H1 (cell line): Measurements from ENCODE around the gene MACROD2. TPM values are rescaled to one million over a fixed set of nuclear protein-coding genes. Genes with fewer than 3 reads are reported as not detected.
A peak's percentile ranks its signal among the peaks of the same experiment; 100 is the strongest.

ENCODE experiments used
- CTCF ChIA-PET: fragments of 300-600 bp; sonication (Branson Sonifier 250); formaldehyde crosslinking; loops from one replicate; lab custom pipeline; 2021; ENCODE audit not compliant: partially characterized antibody; lab: Charles Lee
- POLR2A ChIA-PET: fragments of 300-600 bp; sonication (Branson Sonifier 250); formaldehyde crosslinking; loops from one replicate; lab custom pipeline; 2021; ENCODE audit warnings: inconsistent platforms; ENCODE audit not compliant: partially characterized antibody; lab: Charles Lee
- DNase-seq, 2 experiments: peaks; one replicate each; pipeline versions ENCODE4 v3.0.0 to v3.0.0-alpha.2; 2010 to 2022; ENCODE audit warnings: low spot score in 2 of 2, low read depth in 1 of 2, mixed read lengths in 1 of 2
- FAIRE-seq: peaks from 2 replicates; lab custom pipeline; 2011; peaks lifted over from hg19 to GRCh38; lab: Jason Lieb, UNC
- H2AFZ ChIP-seq: 2 replicates; pipeline ENCODE4 v1.8.1; 2012; ENCODE audit warnings: low read length, inconsistent platforms
- H2AK5ac ChIP-seq: 2 replicates; pipeline ENCODE4 v1.6.1; 2013; ENCODE audit warnings: low read depth, low read length
- H2BK120ac ChIP-seq: replicated peaks from 2 replicates; pipeline ENCODE3; 2013; ENCODE audit warnings: low read depth, low read length, inconsistent platforms
- H2BK12ac ChIP-seq: 2 replicates; pipeline ENCODE4 v1.6.1; 2013; ENCODE audit warnings: low read depth, low read length
- H2BK15ac ChIP-seq: 2 replicates; pipeline ENCODE4 v1.6.1; 2013; ENCODE audit warnings: low read length
- H2BK20ac ChIP-seq: 2 replicates; pipeline ENCODE4 v1.6.1; 2013; ENCODE audit warnings: low read length
- H2BK5ac ChIP-seq: 2 replicates; pipeline ENCODE4 v1.6.1; 2013; ENCODE audit warnings: low read depth, low read length
- H3K14ac ChIP-seq: 2 replicates; pipeline ENCODE4 v1.6.1; 2013; ENCODE audit warnings: inconsistent platforms; ENCODE audit not compliant: insufficient read length
- H3K18ac ChIP-seq: 2 replicates; pipeline ENCODE4 v1.6.1; 2013; ENCODE audit warnings: low read length; ENCODE audit errors: extremely low read depth
- H3K23ac ChIP-seq: 2 replicates; pipeline ENCODE4 v1.6.1; 2013; ENCODE audit warnings: inconsistent platforms; ENCODE audit not compliant: insufficient read length
- H3K23me2 ChIP-seq: 2 replicates; pipeline ENCODE4 v1.6.1; 2013; ENCODE audit warnings: low read depth, low read length
- H3K27ac ChIP-seq: 2 replicates; pipeline ENCODE4 v1.6.1; 2011; ENCODE audit warnings: low read depth, low read length, inconsistent platforms
- H3K27me3 ChIP-seq, 4 experiments: replicated peaks in 1 of 4; 1 replicate in 1 of 4; 2 replicates in 3 of 4; pipeline versions ENCODE4 v1.6.1 to v1.8.1; 2011 to 2013; ENCODE audit warnings: low read length in 3 of 4, mild to moderate bottlenecking in 3 of 4, inconsistent platforms in 2 of 4, mixed read lengths in 2 of 4, moderate library complexity in 1 of 4; ENCODE audit not compliant: control insufficient read depth in 3 of 4, insufficient read depth in 3 of 4; ENCODE audit errors: extremely low read depth in 1 of 4
- H3K36me3 ChIP-seq, 4 experiments: 2 replicates each; pipeline versions ENCODE4 v1.6.1 to v1.8.1; 2011 to 2013; ENCODE audit warnings: mild to moderate bottlenecking in 4 of 4, low read length in 3 of 4, moderate library complexity in 2 of 4, control low read depth in 1 of 4, inconsistent platforms in 1 of 4; ENCODE audit not compliant: insufficient read depth in 4 of 4, control insufficient read depth in 2 of 4
- H3K4ac ChIP-seq: replicated peaks from 2 replicates; pipeline ENCODE3; 2013; ENCODE audit warnings: low read length, low read depth, mixed read lengths, inconsistent platforms; ENCODE audit not compliant: insufficient read length
- H3K4me1 ChIP-seq, 4 experiments: replicated peaks in 1 of 4; 1 replicate in 1 of 4; 2 replicates in 3 of 4; pipeline versions ENCODE4 v1.6.1 to v1.8.1; 2011 to 2013; ENCODE audit warnings: low read length in 3 of 4, inconsistent platforms in 2 of 4, mixed read lengths in 1 of 4; ENCODE audit not compliant: insufficient read depth in 4 of 4, control insufficient read depth in 3 of 4
- H3K4me2 ChIP-seq, 2 experiments: 2 replicates each; pipeline versions ENCODE4 v1.6.1 to v1.8.1; 2011 to 2013; ENCODE audit warnings: low read depth in 2 of 2, low read length in 2 of 2, control low read depth in 1 of 2, inconsistent platforms in 1 of 2, mild to moderate bottlenecking in 1 of 2; ENCODE audit not compliant: insufficient read depth in 1 of 2
- H3K4me3 ChIP-seq, 4 experiments: fragments of 200-600, 300-600 bp in 1 of 4; sonication (generic), shearing (Covaris generic), sonication (Bioruptor Twin) in 1 of 4; 2 replicates each; pipeline versions ENCODE4 v1.5.1 to v1.8.1; 2011 to 2016; ENCODE audit warnings: low read length in 4 of 4, low read depth in 3 of 4, control low read depth in 2 of 4, inconsistent platforms in 2 of 4, mild to moderate bottlenecking in 2 of 4, mixed read lengths in 1 of 4, moderate library complexity in 1 of 4; ENCODE audit not compliant: insufficient read depth in 2 of 4; ENCODE audit errors: extremely low read depth in 1 of 4
- H3K56ac ChIP-seq: replicated peaks from 2 replicates; pipeline ENCODE3; 2013; ENCODE audit warnings: low read depth, mild to moderate bottlenecking, mixed read lengths, low read length, inconsistent platforms; ENCODE audit not compliant: insufficient read length
- H3K79me1 ChIP-seq: 2 replicates; pipeline ENCODE4 v1.6.1; 2013; ENCODE audit warnings: low read depth, low read length, control low read depth
- H3K79me2 ChIP-seq, 2 experiments: 2 replicates each; pipeline versions ENCODE4 v1.6.1 to v1.8.1; 2012 to 2013; ENCODE audit warnings: low read length in 2 of 2, mild to moderate bottlenecking in 2 of 2, inconsistent platforms in 1 of 2; ENCODE audit not compliant: insufficient read depth in 2 of 2, control insufficient read depth in 1 of 2
- H3K9ac ChIP-seq, 4 experiments: replicated peaks in 1 of 4; 1 replicate in 1 of 4; 2 replicates in 3 of 4; pipeline versions ENCODE4 v1.6.1 to v1.8.1; 2011 to 2013; ENCODE audit warnings: low read depth in 3 of 4, low read length in 3 of 4, control low read depth in 2 of 4, mild to moderate bottlenecking in 2 of 4, moderate library complexity in 2 of 4, inconsistent platforms in 1 of 4; ENCODE audit errors: extremely low read depth in 1 of 4
- H3K9me3 ChIP-seq, 2 experiments: 2 replicates each; pipeline versions ENCODE4 v1.6.1 to v1.8.1; 2012 to 2013; ENCODE audit warnings: mild to moderate bottlenecking in 2 of 2, moderate library complexity in 2 of 2, control low read depth in 1 of 2, inconsistent platforms in 1 of 2, low read depth in 1 of 2, low read length in 1 of 2, mixed read lengths in 1 of 2; ENCODE audit not compliant: insufficient read depth in 2 of 2
- H4K20me1 ChIP-seq, 2 experiments: replicated peaks in 1 of 2; 2 replicates each; pipeline versions ENCODE3 to v1.8.1; 2011 to 2013; ENCODE audit warnings: inconsistent platforms in 2 of 2, low read length in 2 of 2, mild to moderate bottlenecking in 1 of 2; ENCODE audit not compliant: insufficient read depth in 2 of 2, control insufficient read depth in 1 of 2
- H4K5ac ChIP-seq: 2 replicates; pipeline ENCODE4 v1.6.1; 2013; ENCODE audit warnings: low read length, low read depth, mixed read lengths, inconsistent platforms; ENCODE audit not compliant: insufficient read length
- H4K8ac ChIP-seq: 2 replicates; pipeline ENCODE4 v1.8.0; 2013; ENCODE audit warnings: mild to moderate bottlenecking, moderate library complexity, low read length, inconsistent platforms; ENCODE audit not compliant: insufficient read depth; ENCODE audit errors: extremely low read depth
- H4K91ac ChIP-seq: replicated peaks from 2 replicates; pipeline ENCODE3; 2013; ENCODE audit warnings: low read length, mixed read lengths, inconsistent platforms; ENCODE audit not compliant: insufficient read length
- CTBP2 ChIP-seq: IDR thresholded peaks from 2 replicates; pipeline ENCODE4 v1.7.0; 2011; ENCODE audit warnings: borderline replicate concordance, mild to moderate bottlenecking, moderate library complexity, mixed read lengths, low read length; ENCODE audit not compliant: insufficient read depth, insufficient read length
- RNF2 ChIP-seq: fragments of 200-900, 300-1000 bp; sonication (generic); IDR thresholded peaks from 2 replicates; pipeline ENCODE4 v1.7.1; 2016; ENCODE audit warnings: borderline replicate concordance, low read depth, mild to moderate bottlenecking, antibody characterized with exemption, low read length; ENCODE audit not compliant: poor library complexity, severe bottlenecking; ENCODE audit errors: missing control alignments
- SP1 ChIP-seq: IDR thresholded peaks from 2 replicates; pipeline ENCODE4 v1.6.1; 2011; ENCODE audit warnings: low read depth, low read length
- WGBS, 2 experiments: shearing (Covaris generic) in 1 of 2; methylation state at CpG; one replicate each; pipeline versions ENCODE4 v1.1.6 to v1.1.7; 2013 to 2015; ENCODE audit warnings: low lambda C conversion rate in 2 of 2, mixed read lengths in 2 of 2, inconsistent platforms in 1 of 2, low coverage in 1 of 2, missing lambda C conversion rate in 1 of 2; ENCODE audit not compliant: insufficient replicate concordance in 2 of 2, insufficient coverage in 1 of 2, insufficient read length in 1 of 2; ENCODE audit errors: extremely low coverage in 1 of 2, missing lambda C conversion rate in 1 of 2; 5-methylcytosine and 5-hydroxymethylcytosine counted together
- polyA plus RNA-seq, 7 experiments: library from polyadenylated mRNA; depleted of rRNA in 3 of 7; stranded (reverse) in 5 of 7; unstranded in 2 of 7; fragments of >200 nt in 5 of 7; fragments of 200-250 nt in 2 of 7; gene quantifications; 1 replicate in 5 of 7; 2 replicates in 1 of 7; 4 replicates in 1 of 7; pipeline versions ENCODE4 v1.2.1 to v1.2.3, GENCODE V29; 2011 to 2013; ENCODE audit warnings: missing spikeins in 2 of 7, mixed read lengths in 2 of 7
- total RNA-seq: library from RNA; stranded (reverse); fragmentation: NEBNext Ultra II Directional; extraction: Animal tissue kit (Norgen Biotek cat#: 25700); gene quantifications from 2 replicates; pipeline ENCODE4 v1.2.1, GENCODE V29; 2021

The MACROD2 gene
- total and polyA plus RNA-seq, 2 of the 8 experiments (the other 6 are each of a cell fraction or from before 2014, with no cell fraction given), result 0.70 to 3.9 TPM

- no peaks in the 10 kb centered on the region for H3K79me1 ChIP-seq
- no peak overlapping the region for H4K5ac ChIP-seq
- H3K9ac ChIP-seq, result no peak overlapping the region
- no peaks in the 10 kb centered on the region for H3K4me1 ChIP-seq
- no peak overlapping the region for H3K56ac ChIP-seq
- no peaks in the 10 kb centered on the region for H3K79me2 ChIP-seq
- H3K27ac ChIP-seq, result no peak overlapping the region
- DNase-seq (no peak), FAIRE-seq (no peak)
- H2BK5ac ChIP-seq, result no peak overlapping the region
- no peak overlapping the region for H4K91ac ChIP-seq
- no peaks in the 10 kb centered on the region for H3K27me3 ChIP-seq
- ChIA-PET POLR2A (no interaction called here), CTCF (no interaction called here)
- H3K14ac ChIP-seq, result no peak overlapping the region
- no peak overlapping the region for H3K4ac ChIP-seq
- no peak overlapping the region for H3K23ac ChIP-seq
- no peaks in the 10 kb centered on the region for H3K36me3 ChIP-seq
- H4K8ac ChIP-seq, result no peak overlapping the region
- no peak overlapping the region for H2BK20ac ChIP-seq
- no peak overlapping the region for H2BK120ac ChIP-seq
- H3K23me2 ChIP-seq, result no peaks in the 10 kb centered on the region
- no peaks in the 10 kb centered on the region for H3K9me3 ChIP-seq
- no peak overlapping the region for H3K4me3 ChIP-seq
- H2BK15ac ChIP-seq, result no peak overlapping the region
- 74% methylated on average over 3 of the region's 3 CpGs; no CpG with 5 or more reads in 1 of the 2 experiments for WGBS, 2 experiments
- no peak overlapping the region for H2AK5ac ChIP-seq
- H4K20me1 ChIP-seq, result no peaks in the 10 kb centered on the region
- H3K18ac ChIP-seq, result no peak overlapping the region
- no peak overlapping the region for H3K4me2 ChIP-seq
- H2AFZ ChIP-seq, result 0 out of 2 replicates have a peak overlapping the region, but pooled peaks have one; percentile 11
- no peak overlapping the region for H2BK12ac ChIP-seq
- TF ChIP-seq SP1, result no peak
- no peak for TF ChIP-seq RNF2
- no peak for TF ChIP-seq CTBP2
These were observed 581.0 kb downstream of the MACROD2 start for GRCh38 chr20:14576196-14576877.
